ENCODE measurements around the gene GRM5.

GRM5 gene

GRCh38 chr11:88799771-88800500 is 265.8 kb downstream of the GRM5 start:
- Histone ChIP-seq H3K27ac (ENCODE audit: low read length) (no peak overlapping the region), H3K4me3 (ENCODE audit: low read depth in 1 of 2, low read length in 2 of 2) (no peak overlapping the region), H3K4me1 (ENCODE audit: control insufficient read depth in 1 of 2, insufficient read depth in 2 of 2, low read length in 2 of 2) (no peaks in the 10 kb centered on the region), H3K9me3 (ENCODE audit: control insufficient read depth in 1 of 2, low read length in 2 of 2) (no peaks in the 10 kb centered on the region), H3K36me3 (ENCODE audit: control insufficient read depth in 1 of 2, insufficient read depth in 2 of 2, low read length in 2 of 2) (no peaks in the 10 kb centered on the region), H3K27me3 (ENCODE audit: low read depth, low read length) (no peaks in the 10 kb centered on the region)

DNA sequence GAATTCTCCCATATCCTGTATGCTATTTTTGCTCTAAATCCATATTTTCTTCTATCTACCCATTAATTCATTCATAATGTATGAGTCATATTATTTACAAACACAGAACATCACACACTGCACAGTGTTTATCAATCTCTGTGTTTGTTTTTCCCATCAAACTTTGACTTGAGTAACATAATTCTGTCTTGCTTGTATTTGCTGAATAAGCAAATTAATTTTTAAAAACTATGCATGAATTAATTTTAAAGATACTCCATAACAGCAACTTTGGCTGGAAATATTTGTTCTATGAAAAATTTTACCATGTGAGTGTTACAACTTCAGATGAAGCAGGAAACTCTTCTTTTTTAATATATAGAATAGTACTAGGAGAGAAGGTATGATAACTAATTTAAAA is 275.6 kb downstream of the GRM5 start:
- H3K4me1 ChIP-seq (ENCODE audit: control insufficient read depth in 1 of 2, insufficient read depth in 2 of 2, low read length in 2 of 2), result no peaks in the 10 kb centered on the region
- no peaks in the 10 kb centered on the region for H3K36me3 ChIP-seq (ENCODE audit: control insufficient read depth in 1 of 2, insufficient read depth in 2 of 2, low read length in 2 of 2)
- H3K27ac ChIP-seq (ENCODE audit: low read length), result no peak overlapping the region
- no peaks in the 10 kb centered on the region for H3K27me3 ChIP-seq (ENCODE audit: low read depth, low read length)
- H3K4me3 ChIP-seq (ENCODE audit: low read depth in 1 of 2, low read length in 2 of 2), result no peak overlapping the region
- H3K9me3 ChIP-seq (ENCODE audit: control insufficient read depth in 1 of 2, low read length in 2 of 2), result no peaks in the 10 kb centered on the region

DNA sequence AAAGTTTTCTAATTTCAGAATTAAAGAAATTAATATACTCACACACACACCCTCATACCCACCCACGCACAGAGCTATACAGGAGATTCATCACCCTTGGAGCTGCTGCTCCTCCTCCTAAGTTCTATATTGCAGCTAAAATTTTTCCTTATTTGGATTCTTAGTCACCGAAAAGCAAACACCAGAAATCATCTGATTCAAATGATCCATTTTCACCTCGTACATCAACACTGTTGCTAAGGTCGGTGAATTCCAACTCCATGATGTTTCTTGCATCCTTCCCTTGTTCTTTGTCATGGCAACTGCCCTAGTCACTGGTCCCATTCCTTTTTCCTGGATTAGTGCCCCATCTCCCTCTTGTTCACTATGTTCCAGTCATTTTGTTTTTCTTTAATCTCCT is 286.2 kb downstream of the GRM5 start:
- Histone ChIP-seq H3K9me3 (ENCODE audit: control insufficient read depth in 1 of 2, low read length in 2 of 2) (peaks cover 0 to 2% of the 10 kb centered on the region in 2 donors), H3K36me3 (ENCODE audit: control insufficient read depth in 1 of 2, insufficient read depth in 2 of 2, low read length in 2 of 2) (no peaks in the 10 kb centered on the region), H3K27ac (ENCODE audit: low read length) (no peak overlapping the region), H3K4me1 (ENCODE audit: control insufficient read depth in 1 of 2, insufficient read depth in 2 of 2, low read length in 2 of 2) (no peaks in the 10 kb centered on the region), H3K27me3 (ENCODE audit: low read depth, low read length) (no peaks in the 10 kb centered on the region), H3K4me3 (ENCODE audit: low read depth in 1 of 2, low read length in 2 of 2) (no peak overlapping the region)

DNA sequence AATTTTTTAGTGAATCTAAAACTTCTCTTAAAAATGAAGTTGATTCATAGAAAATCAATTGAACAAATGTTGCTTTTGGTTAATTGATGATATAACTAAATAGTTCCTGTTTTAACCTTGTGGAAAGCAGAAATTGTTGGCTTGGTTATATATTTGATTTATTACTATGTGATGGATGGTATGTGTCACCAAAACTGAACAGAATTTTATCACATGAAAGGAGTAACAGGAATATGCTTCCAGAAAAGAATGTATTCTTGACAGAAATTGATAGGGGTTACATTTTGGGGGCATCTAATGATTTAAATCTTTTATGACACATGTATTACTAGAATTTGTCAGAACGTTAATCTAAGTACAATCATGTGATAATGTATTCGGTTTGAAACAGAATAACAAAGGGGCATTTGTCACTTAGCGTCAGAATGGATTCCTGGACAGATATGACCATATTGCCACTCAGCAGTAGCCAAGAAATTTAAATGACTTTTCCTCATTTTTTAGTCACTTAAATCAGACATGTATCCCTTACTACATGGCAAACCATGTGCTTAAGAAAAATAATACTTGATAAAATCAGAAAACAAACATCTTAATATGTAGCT is 295.2 kb downstream of the GRM5 start:
- H3K9me3 ChIP-seq (ENCODE audit: control insufficient read depth in 1 of 2, low read length in 2 of 2), result no peaks in the 10 kb centered on the region
- H3K36me3 ChIP-seq (ENCODE audit: control insufficient read depth in 1 of 2, insufficient read depth in 2 of 2, low read length in 2 of 2), result no peaks in the 10 kb centered on the region
- H3K4me1 ChIP-seq (ENCODE audit: control insufficient read depth in 1 of 2, insufficient read depth in 2 of 2, low read length in 2 of 2), result no peaks in the 10 kb centered on the region
- no peaks in the 10 kb centered on the region for H3K27me3 ChIP-seq (ENCODE audit: low read depth, low read length)
- no peak overlapping the region for H3K4me3 ChIP-seq (ENCODE audit: low read depth in 1 of 2, low read length in 2 of 2)
- no peak overlapping the region for H3K27ac ChIP-seq (ENCODE audit: low read length)

DNA sequence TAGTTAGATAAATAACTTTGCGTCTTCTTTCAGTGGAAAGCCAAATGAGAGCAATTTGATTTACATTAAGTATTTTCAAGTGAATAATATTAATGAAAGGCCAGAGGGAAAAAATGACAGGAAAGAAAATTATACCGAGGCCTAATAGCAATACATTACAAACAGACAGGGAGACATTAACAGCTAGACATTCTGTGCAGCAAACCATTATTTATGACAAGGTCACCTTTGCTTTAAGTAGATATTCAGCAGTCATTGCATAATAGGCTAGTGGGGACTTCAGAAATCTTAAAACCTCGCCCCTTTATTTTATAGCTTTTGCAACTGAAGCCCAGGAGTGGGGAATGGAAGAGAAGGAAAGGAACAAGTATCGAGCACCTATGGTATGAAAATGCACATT is 321.6 kb downstream of the GRM5 start:
- no peaks in the 10 kb centered on the region for H3K4me1 ChIP-seq (ENCODE audit: control insufficient read depth in 1 of 2, insufficient read depth in 2 of 2, low read length in 2 of 2)
- no peaks in the 10 kb centered on the region for H3K27me3 ChIP-seq (ENCODE audit: low read depth, low read length)
- no peaks in the 10 kb centered on the region for H3K36me3 ChIP-seq (ENCODE audit: control insufficient read depth in 1 of 2, insufficient read depth in 2 of 2, low read length in 2 of 2)
- H3K9me3 ChIP-seq (ENCODE audit: control insufficient read depth in 1 of 2, low read length in 2 of 2), result no peaks in the 10 kb centered on the region
- H3K4me3 ChIP-seq (ENCODE audit: low read depth in 1 of 2, low read length in 2 of 2), result no peak overlapping the region
- H3K27ac ChIP-seq (ENCODE audit: low read length), result no peak overlapping the region

DNA sequence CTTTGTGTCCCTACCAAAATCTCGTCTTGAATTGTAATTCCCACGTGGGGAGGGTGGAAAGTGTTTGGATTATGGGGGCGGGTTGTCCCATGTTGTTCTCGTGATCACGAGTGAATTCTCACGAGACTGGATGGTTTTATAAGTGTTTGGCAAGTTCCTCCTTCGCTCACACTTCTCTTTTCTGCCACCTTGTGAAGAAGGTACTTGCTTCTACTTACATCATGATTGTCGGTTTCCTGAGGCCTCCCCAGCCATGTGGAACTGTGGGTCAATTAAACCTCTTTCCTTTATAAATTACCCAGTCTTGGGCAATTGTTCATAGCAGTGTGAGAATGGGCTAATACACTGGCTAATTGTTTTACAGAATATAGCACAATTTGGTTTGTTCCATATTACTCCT is 326.3 kb downstream of the GRM5 start:
- H3K4me1 ChIP-seq (ENCODE audit: control insufficient read depth in 1 of 2, insufficient read depth in 2 of 2, low read length in 2 of 2), result no peaks in the 10 kb centered on the region
- H3K27ac ChIP-seq (ENCODE audit: low read length), result no peak overlapping the region
- H3K4me3 ChIP-seq (ENCODE audit: low read depth in 1 of 2, low read length in 2 of 2), result no peak overlapping the region
- no peaks in the 10 kb centered on the region for H3K9me3 ChIP-seq (ENCODE audit: control insufficient read depth in 1 of 2, low read length in 2 of 2)
- H3K36me3 ChIP-seq (ENCODE audit: control insufficient read depth in 1 of 2, insufficient read depth in 2 of 2, low read length in 2 of 2), result no peaks in the 10 kb centered on the region
- H3K27me3 ChIP-seq (ENCODE audit: low read depth, low read length), result no peaks in the 10 kb centered on the region

GRCh38 chr11:88709567-88709966 is 356.2 kb downstream of the GRM5 start:
- Histone ChIP-seq H3K36me3 (ENCODE audit: control insufficient read depth in 1 of 2, insufficient read depth in 2 of 2, low read length in 2 of 2) (no peaks in the 10 kb centered on the region), H3K4me3 (ENCODE audit: low read depth in 1 of 2, low read length in 2 of 2) (no peak overlapping the region)

GRCh38 chr11:88704485-88704884 is 361.3 kb downstream of the GRM5 start:
- H3K27ac ChIP-seq (ENCODE audit: low read length), result no peak overlapping the region
- no peak overlapping the region for H3K4me3 ChIP-seq (ENCODE audit: low read depth in 1 of 2, low read length in 2 of 2)
- no peaks in the 10 kb centered on the region for H3K4me1 ChIP-seq (ENCODE audit: control insufficient read depth in 1 of 2, insufficient read depth in 2 of 2, low read length in 2 of 2)
- H3K27me3 ChIP-seq (ENCODE audit: low read depth, low read length), result no peaks in the 10 kb centered on the region
- H3K9me3 ChIP-seq (ENCODE audit: control insufficient read depth in 1 of 2, low read length in 2 of 2), result no peaks in the 10 kb centered on the region
- no peaks in the 10 kb centered on the region for H3K36me3 ChIP-seq (ENCODE audit: control insufficient read depth in 1 of 2, insufficient read depth in 2 of 2, low read length in 2 of 2)

More at GRCh38 chr11:88709567-88709966, 356.2 kb downstream of the GRM5 start:
- no peaks in the 10 kb centered on the region for H3K4me1 ChIP-seq (ENCODE audit: control insufficient read depth in 1 of 2, insufficient read depth in 2 of 2, low read length in 2 of 2)
- no peak overlapping the region for H3K27ac ChIP-seq (ENCODE audit: low read length)
- H3K27me3 ChIP-seq (ENCODE audit: low read depth, low read length), result no peaks in the 10 kb centered on the region
- H3K9me3 ChIP-seq (ENCODE audit: control insufficient read depth in 1 of 2, low read length in 2 of 2), result no peaks in the 10 kb centered on the region

DNA sequence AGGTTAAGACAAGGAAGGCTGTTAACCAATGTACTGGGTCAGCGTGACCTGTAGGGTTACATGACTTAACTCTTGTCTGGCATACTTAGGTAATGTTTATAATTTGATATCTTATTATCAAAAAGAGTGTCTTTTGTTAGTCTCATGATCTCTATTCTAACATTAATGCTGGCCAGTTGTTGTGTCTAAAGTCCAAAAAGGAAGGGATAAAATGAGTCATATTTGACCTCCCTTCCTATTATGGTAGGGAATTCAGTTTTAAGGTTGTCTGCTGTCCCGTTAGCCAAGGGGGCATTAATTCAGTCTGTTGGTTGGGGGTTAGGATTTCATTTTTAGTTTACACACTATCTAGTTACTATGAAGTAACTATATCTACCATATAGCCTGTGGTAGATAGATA is 364.0 kb downstream of the GRM5 start:
- Histone ChIP-seq H3K27ac (ENCODE audit: low read length) (no peak overlapping the region), H3K9me3 (ENCODE audit: control insufficient read depth in 1 of 2, low read length in 2 of 2) (no peaks in the 10 kb centered on the region), H3K4me3 (ENCODE audit: low read depth in 1 of 2, low read length in 2 of 2) (no peak overlapping the region), H3K36me3 (ENCODE audit: control insufficient read depth in 1 of 2, insufficient read depth in 2 of 2, low read length in 2 of 2) (no peaks in the 10 kb centered on the region), H3K27me3 (ENCODE audit: low read depth, low read length) (no peaks in the 10 kb centered on the region), H3K4me1 (ENCODE audit: control insufficient read depth in 1 of 2, insufficient read depth in 2 of 2, low read length in 2 of 2) (no peaks in the 10 kb centered on the region)

DNA sequence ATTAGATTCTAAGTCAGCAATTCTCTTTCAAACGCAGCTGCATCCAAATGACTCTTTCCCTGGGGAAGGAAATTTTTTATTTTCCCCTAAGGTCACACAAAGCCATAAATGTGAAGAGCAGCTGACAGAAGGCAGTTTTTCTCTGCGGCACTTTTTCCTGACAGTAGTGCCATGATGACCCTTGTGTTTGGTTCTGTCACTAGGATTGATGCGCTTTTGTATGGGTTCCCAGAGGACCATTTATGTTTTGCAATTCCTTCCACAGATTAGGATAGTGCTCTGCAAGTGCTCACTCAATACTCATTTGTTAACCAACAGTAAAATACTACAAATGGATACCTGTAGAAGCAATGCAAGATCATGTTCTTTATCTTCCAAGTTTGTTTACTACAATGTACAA is 368.6 kb downstream of the GRM5 start:
- H3K4me3 ChIP-seq (ENCODE audit: low read depth in 1 of 2, low read length in 2 of 2), result no peak overlapping the region
- H3K9me3 ChIP-seq (ENCODE audit: control insufficient read depth in 1 of 2, low read length in 2 of 2), result no peaks in the 10 kb centered on the region
- H3K4me1 ChIP-seq (ENCODE audit: control insufficient read depth in 1 of 2, insufficient read depth in 2 of 2, low read length in 2 of 2), result no peaks in the 10 kb centered on the region
- no peaks in the 10 kb centered on the region for H3K27me3 ChIP-seq (ENCODE audit: low read depth, low read length)
- H3K36me3 ChIP-seq (ENCODE audit: control insufficient read depth in 1 of 2, insufficient read depth in 2 of 2, low read length in 2 of 2), result no peaks in the 10 kb centered on the region
- H3K27ac ChIP-seq (ENCODE audit: low read length), result no peak overlapping the region

DNA sequence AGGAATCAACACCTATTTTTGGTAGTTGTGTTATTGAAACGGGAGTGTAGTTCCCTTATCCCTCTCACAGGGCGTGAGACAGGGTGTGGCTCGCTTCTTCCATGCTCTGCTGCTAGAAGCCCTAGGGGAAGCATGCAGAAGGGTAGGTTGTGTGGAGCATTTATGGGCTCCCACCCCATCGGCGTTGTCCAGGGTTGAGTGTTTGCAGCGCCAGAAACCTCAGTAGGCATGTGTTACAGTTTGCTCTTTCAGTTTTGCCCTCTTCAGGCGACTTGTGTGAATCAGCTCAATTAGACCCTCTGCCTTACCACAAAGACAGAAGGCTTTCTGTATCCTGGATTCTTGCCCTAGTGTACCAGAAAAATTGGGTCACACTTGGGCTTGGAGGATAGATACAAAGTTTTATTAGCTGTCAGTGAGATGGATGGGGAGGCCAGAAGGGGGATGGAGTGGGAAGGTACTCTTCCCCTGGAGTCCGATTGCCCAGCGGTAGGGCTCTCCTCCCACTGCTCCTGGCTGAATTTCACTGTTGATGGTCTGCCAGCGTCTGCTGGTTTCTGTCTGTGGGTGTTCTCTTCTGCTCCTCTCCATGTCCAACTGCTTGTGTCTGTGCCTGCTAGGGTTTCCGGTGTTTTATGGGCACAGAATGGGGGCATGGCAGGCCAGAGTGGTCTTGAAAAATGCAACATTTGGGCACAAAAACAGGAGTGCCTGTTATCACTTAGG is 369.9 kb downstream of the GRM5 start:
- no peaks in the 10 kb centered on the region for H3K9me3 ChIP-seq (ENCODE audit: control insufficient read depth in 1 of 2, low read length in 2 of 2)
- no peaks in the 10 kb centered on the region for H3K27me3 ChIP-seq (ENCODE audit: low read depth, low read length)
- H3K4me1 ChIP-seq (ENCODE audit: control insufficient read depth in 1 of 2, insufficient read depth in 2 of 2, low read length in 2 of 2), result no peaks in the 10 kb centered on the region
- H3K27ac ChIP-seq (ENCODE audit: low read length), result no peak overlapping the region
- no peaks in the 10 kb centered on the region for H3K36me3 ChIP-seq (ENCODE audit: control insufficient read depth in 1 of 2, insufficient read depth in 2 of 2, low read length in 2 of 2)
- H3K4me3 ChIP-seq (ENCODE audit: low read depth in 1 of 2, low read length in 2 of 2), result no peak overlapping the region

Data from muscle layer of duodenum (tissue), 2 donors.